HepG2 (cell line): ENCODE data around the gene PPP1R7. TPM values are rescaled to one million over a fixed set of nuclear protein-coding genes. Genes with fewer than 3 reads are reported as not detected.
A peak's percentile ranks its signal among the peaks of the same experiment; 100 is the strongest.

Experiments
- ATF6 ChIP-seq: sonication (generic); formaldehyde crosslinking; conservative IDR thresholded peaks from 2 replicates; pipeline ENCODE4 v1.4.0; 2020; ENCODE audit warnings: missing genetic modification reagents
- CBX5 ChIP-seq: sonication (generic); formaldehyde crosslinking; IDR thresholded peaks from 2 replicates; pipeline ENCODE4 v1.4.0; 2020; ENCODE audit warnings: missing genetic modification reagents, borderline replicate concordance
- CTCF ChIP-seq: sonication (generic); formaldehyde crosslinking; IDR thresholded peaks from 2 replicates; pipeline ENCODE4 v1.5.0; 2020; ENCODE audit warnings: mild to moderate bottlenecking, missing genetic modification reagents, moderate library complexity
- EEA1 ChIP-seq: sonication (generic); formaldehyde crosslinking; IDR thresholded peaks from 2 replicates; pipeline ENCODE4 v1.5.1; 2020; ENCODE audit warnings: mild to moderate bottlenecking, missing genetic modification reagents, borderline replicate concordance
- HHEX ChIP-seq: IDR thresholded peaks from 2 replicates; pipeline ENCODE4 v1.6.1; 2016; ENCODE audit warnings: control low read depth
- HOMEZ ChIP-seq: IDR thresholded peaks from 2 replicates; pipeline ENCODE4 v1.6.1; 2016; ENCODE audit warnings: low read depth
- MAFG ChIP-seq: sonication (generic); formaldehyde crosslinking; IDR thresholded peaks from 2 replicates; pipeline ENCODE4 v1.5.1; 2020; ENCODE audit warnings: mild to moderate bottlenecking, missing genetic modification reagents
- NBN ChIP-seq: fragments of 450-650 bp; conservative IDR thresholded peaks from 2 replicates; pipeline ENCODE4 v1.6.1; 2017
- PAX8 ChIP-seq: sonication (generic); formaldehyde crosslinking; IDR thresholded peaks from 2 replicates; pipeline ENCODE4 v1.8.0; 2022; ENCODE audit warnings: mild to moderate bottlenecking, missing genetic modification reagents, borderline replicate concordance
- SNAPC5 ChIP-seq: sonication (generic); formaldehyde crosslinking; IDR thresholded peaks from 2 replicates; pipeline ENCODE4 v1.8.1; 2023; ENCODE audit warnings: mild to moderate bottlenecking, missing genetic modification reagents, borderline replicate concordance
- SRSF9 ChIP-seq: fragments of 200-400 bp; formaldehyde crosslinking; IDR thresholded peaks from 2 replicates; pipeline ENCODE4 v1.6.1; 2018; ENCODE audit warnings: borderline replicate concordance, mild to moderate bottlenecking, low read depth, low read length; ENCODE audit not compliant: insufficient read depth, poor library complexity, severe bottlenecking
- TOE1 ChIP-seq: sonication (generic); formaldehyde crosslinking; IDR thresholded peaks from 2 replicates; pipeline ENCODE4 v1.4.0; 2020; ENCODE audit warnings: mild to moderate bottlenecking, missing genetic modification reagents
- ZFP91 ChIP-seq: sonication (generic); formaldehyde crosslinking; IDR thresholded peaks from 2 replicates; pipeline ENCODE4 v1.9.0; 2022; ENCODE audit warnings: missing genetic modification reagents, mild to moderate bottlenecking, borderline replicate concordance
- ZNF232 ChIP-seq: sonication (generic); formaldehyde crosslinking; IDR thresholded peaks from 2 replicates; pipeline ENCODE4 v1.4.0; 2020; ENCODE audit warnings: missing genetic modification reagents, borderline replicate concordance
- ZNF260 ChIP-seq: sonication (generic); formaldehyde crosslinking; IDR thresholded peaks from 2 replicates; pipeline ENCODE4 v1.4.0; 2020; ENCODE audit warnings: missing genetic modification reagents, low read depth, mild to moderate bottlenecking, borderline replicate concordance
- ZNF513 ChIP-seq: sonication (generic); formaldehyde crosslinking; conservative IDR thresholded peaks from 2 replicates; pipeline ENCODE4 v1.5.0; 2020; ENCODE audit warnings: missing genetic modification reagents
- ZNF704 ChIP-seq: sonication (generic); formaldehyde crosslinking; IDR thresholded peaks from 2 replicates; pipeline ENCODE4 v1.8.1; 2023; ENCODE audit warnings: mild to moderate bottlenecking, inconsistent platforms, moderate library complexity, missing genetic modification reagents, borderline replicate concordance
- ZNF776 ChIP-seq: sonication (generic); formaldehyde crosslinking; IDR thresholded peaks from 2 replicates; pipeline ENCODE4 v1.4.0; 2020; ENCODE audit warnings: mild to moderate bottlenecking, missing genetic modification reagents
- polyA plus RNA-seq, 8 experiments: library from polyadenylated mRNA; depleted of rRNA in 3 of 8; stranded (reverse) in 7 of 8; unstranded in 1 of 8; fragments of >200 nt; fragmentation: Illumina TruSeq in 4 of 8; extraction: Trizol in 4 of 8; gene quantifications; 2 replicates each; pipeline versions ENCODE4 v1.2.1 to v1.2.3, GENCODE V29; 2011 to 2016; ENCODE audit warnings: low read depth in 4 of 8, missing spikeins in 1 of 8, mixed read lengths in 1 of 8; ENCODE audit not compliant: insufficient read depth in 1 of 8
- total RNA-seq, 5 experiments: library from RNA; depleted of rRNA; stranded (reverse); fragments of >200 nt; fragmentation: Illumina TruSeq; extraction: Trizol; gene quantifications; 2 replicates each; pipeline ENCODE4 v1.2.3, GENCODE V29; 2016; ENCODE audit warnings: low read depth in 1 of 5

The PPP1R7 gene
- total and polyA plus RNA-seq, 2 of the 13 experiments (the other 11 are each of a cell fraction or from before 2014, with no cell fraction given) = 33.3 to 67.9 TPM

- TF ChIP-seq HOMEZ (CRISPR knock-in tag) = no peak
- TF ChIP-seq CBX5 (CRISPR knock-in tag) = no peak
- no peak for TF ChIP-seq SNAPC5 (CRISPR knock-in tag)
- TF ChIP-seq ATF6 = no peak
- TF ChIP-seq PAX8 = no peak
- no peak for TF ChIP-seq ZNF513
- no peak for TF ChIP-seq HHEX
- TF ChIP-seq ZNF704 (CRISPR knock-in tag) = 0 out of 2 replicates have a peak, but pooled peaks have one; percentile 84
- TF ChIP-seq ZFP91 (CRISPR knock-in tag) = peak; percentile 79
- peak; percentile 42 for TF ChIP-seq CTCF (CRISPR knock-in tag)
- peak; percentile 78; the same call in 1 of the 2 replicates for TF ChIP-seq ZNF232 (CRISPR knock-in tag)
- TF ChIP-seq TOE1 (CRISPR knock-in tag) = no peak
- TF ChIP-seq MAFG (CRISPR knock-in tag) = no peak
- TF ChIP-seq EEA1 (CRISPR knock-in tag) = no peak
- no peak for TF ChIP-seq ZNF260 (CRISPR knock-in tag)
- TF ChIP-seq ZNF776 (CRISPR knock-in tag) = no peak
- TF ChIP-seq SRSF9 = no peak
- no peak for TF ChIP-seq NBN
Measured at GRCh38 chr2:241224018-241224850, 74.0 kb downstream of the PPP1R7 start (continued).
